Measurements from ENCODE around the gene TECR. TPM values are rescaled to one million over a fixed set of nuclear protein-coding genes. Genes with fewer than 3 reads are reported as not detected.
A peak's percentile ranks its signal among the peaks of the same experiment; 100 is the strongest.
"Not testable (repeated sequence)": the region's sequence is repeated elsewhere in the genome, so short reads cannot be mapped to it uniquely, and the experiment has no call there.

Gene TECR
- total RNA-seq, 1 donor: 28.9 TPM

DNA sequence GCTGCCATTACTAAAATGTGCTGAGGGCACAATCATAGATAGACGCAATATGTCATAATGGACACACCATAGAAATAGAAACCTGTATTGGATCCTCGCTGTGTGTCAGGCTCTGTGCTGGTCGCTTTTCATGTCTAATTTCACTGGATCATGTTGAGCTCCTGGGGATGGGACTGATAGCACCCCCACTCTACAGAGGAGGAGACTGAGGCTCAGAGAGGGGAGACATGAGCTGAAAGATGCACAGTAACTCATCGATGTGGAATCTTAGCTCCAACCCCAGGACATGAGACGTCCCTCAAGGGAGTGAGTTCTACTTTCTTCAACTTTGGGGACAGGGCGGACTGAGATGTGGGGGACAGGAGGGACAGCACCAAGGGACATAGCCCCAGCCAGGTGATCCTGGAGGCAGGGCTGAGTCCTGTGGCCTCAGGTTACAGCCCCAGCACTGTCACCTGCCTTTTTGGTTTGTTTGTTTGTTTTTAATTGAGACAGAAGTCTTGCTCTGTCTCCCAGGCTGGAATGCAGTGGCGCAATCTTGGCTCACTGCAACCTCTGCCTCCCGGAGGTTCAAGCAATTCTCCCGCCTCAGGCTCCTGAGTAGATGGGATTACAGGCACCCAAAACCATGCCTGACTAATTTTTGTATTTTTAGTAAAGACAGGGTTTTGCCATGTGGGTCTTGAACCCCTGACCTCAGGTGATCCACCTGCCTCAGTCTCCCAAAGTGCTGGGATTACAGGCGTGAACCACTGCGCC is 26.9 kb upstream of the TECR start:
- Histone ChIP-seq H3K27me3 (ENCODE audit: insufficient read depth, low read length) (no peaks in the 10 kb centered on the region), H3K4me1 (ENCODE audit: insufficient read depth, low read length) (peaks cover 26% of the 10 kb centered on the region), H3K9me3 (ENCODE audit: low read depth, low read length) (no peaks in the 10 kb centered on the region), H3K4me3 (ENCODE audit: low read length) (no peak overlapping the region)

DNA sequence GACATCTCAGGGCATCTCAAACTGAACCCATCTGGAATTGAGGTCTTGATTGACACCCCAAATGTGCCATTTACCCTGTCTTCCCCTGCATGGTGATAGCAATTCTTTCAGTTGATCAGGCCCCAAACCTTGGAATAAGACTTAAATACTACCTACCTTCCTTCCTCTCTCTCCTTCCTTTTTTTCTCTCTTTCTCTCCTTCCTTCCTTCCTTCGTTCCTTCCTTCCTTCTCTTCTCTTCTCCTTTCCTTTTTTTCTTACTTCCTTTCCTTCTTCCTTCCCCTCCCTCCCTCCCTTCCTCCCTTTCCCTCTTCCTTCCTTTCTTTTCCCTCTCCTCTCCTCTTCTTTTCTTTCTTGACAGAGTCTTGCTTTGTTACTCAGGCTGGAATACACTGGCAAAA is 26.1 kb upstream of the TECR start:
- peaks cover 31% of the 10 kb centered on the region for H3K4me1 ChIP-seq (ENCODE audit: insufficient read depth, low read length)

DNA sequence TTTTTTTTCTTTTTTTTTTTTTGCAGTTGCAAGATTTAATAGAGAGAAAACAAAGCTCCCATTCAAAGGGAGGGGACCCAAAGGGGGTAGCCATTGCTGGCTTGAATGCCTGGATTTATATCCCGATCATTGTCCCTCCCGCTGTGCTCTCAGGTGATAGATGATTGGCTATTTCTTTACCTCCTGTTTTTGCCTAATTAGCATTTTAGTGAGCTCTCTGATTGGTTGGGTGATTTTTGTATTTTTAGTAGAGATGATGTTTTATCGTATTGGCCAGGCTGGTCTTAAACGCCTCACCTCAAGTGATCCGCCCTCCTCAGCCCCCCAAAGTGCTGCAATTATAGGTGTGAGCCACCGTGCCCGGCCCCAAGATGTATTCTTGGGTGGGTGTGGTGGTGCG is 24.8 kb upstream of the TECR start:
- not testable (repeated sequence) for H3K27me3 ChIP-seq (ENCODE audit: insufficient read depth, low read length); H3K4me3 ChIP-seq (ENCODE audit: low read length); H3K9me3 ChIP-seq (ENCODE audit: low read depth, low read length)
- H3K4me1 ChIP-seq (ENCODE audit: insufficient read depth, low read length): peaks cover 44% of the 10 kb centered on the region

More for the DNA sequence above, 26.1 kb upstream of the TECR start:
- Histone ChIP-seq H3K4me3 (ENCODE audit: low read length) (no peak overlapping the region), H3K27me3 (ENCODE audit: insufficient read depth, low read length) (no peaks in the 10 kb centered on the region), H3K9me3 (ENCODE audit: low read depth, low read length) (no peaks in the 10 kb centered on the region)

DNA sequence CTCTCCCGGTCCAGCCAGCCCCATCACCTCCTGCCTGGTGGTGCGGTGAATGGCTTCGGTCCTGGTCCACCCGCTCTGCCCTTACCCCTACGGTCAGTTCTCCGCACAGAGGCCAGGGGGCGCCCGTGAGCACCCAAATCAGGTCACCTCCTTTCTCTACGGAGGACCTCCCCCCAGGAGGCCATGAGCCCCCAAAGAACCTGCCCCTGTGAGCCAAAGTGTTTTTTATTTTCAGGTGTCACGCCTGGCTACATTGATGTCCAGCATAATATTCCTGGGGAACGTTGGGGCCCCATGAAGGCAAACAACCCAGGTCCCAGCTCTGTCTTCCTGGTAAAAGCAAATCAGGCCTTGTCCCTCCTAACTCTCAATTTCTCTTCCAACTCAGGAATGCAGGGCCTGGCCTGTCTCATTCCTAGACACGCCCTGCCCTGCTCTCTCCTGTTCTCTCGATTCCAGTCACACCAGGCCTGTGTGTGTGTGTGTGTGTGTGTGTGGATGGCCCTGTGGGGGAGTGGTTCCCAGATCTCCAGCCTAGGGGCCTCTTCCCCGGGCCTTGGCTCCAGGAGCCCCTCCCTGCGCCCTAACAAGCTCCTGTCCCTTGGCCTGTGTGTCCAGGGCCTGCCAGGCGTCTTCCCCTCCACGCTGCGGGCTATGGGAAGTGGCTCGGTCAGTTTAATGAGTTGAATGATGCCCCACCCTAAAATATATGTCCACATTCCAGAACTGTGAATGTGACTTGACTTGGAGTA is 23.7 kb upstream of the TECR start:
- H3K4me1 ChIP-seq (ENCODE audit: insufficient read depth, low read length): peaks cover 55% of the 10 kb centered on the region
- H3K4me3 ChIP-seq (ENCODE audit: low read length): no peak overlapping the region
- H3K27me3 ChIP-seq (ENCODE audit: insufficient read depth, low read length): no peaks in the 10 kb centered on the region
- H3K9me3 ChIP-seq (ENCODE audit: low read depth, low read length): no peaks in the 10 kb centered on the region

DNA sequence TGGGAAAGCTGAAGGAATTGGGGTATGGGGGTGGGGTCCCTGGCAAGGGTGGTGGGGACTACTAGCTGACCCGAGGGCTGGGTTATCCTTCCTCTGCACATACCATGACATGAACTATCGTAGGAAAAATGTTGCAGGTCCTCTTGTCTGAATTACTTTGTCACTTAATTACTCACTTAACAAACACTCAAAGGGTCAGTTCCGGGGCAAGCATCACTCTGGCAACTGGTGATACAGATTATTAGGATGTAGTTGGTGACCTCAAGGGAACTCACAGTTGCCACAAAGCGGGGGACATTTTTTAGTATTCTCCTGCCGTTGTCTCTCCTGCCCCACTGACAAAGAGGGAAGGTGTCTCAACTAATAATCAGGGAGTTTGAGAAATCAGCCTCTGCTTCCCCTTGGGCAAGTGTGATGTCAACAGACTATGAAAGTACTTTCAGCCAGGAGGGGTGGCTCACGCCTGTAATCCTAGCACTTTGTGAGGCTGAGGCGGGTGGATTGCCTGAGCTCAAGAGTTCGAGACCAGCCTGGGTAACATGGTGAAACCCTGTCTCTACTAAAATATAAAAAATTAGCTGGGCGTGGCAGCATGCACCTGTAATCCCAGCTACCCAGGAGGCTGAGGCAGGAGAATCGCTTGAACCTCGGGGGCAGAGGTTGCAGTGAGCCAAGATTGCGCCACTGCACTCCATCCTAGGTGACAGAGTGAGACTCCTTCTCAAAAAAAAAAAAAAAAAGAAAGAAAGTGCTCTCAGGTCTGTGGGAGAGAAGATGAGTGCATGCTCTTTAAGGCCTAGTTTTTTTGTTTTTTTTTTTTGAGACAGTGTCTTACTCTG is 21.5 kb upstream of the TECR start:
- H3K27me3 ChIP-seq (ENCODE audit: insufficient read depth, low read length): no peaks in the 10 kb centered on the region
- H3K4me3 ChIP-seq (ENCODE audit: low read length): no peak overlapping the region
- peaks cover 65% of the 10 kb centered on the region for H3K4me1 ChIP-seq (ENCODE audit: insufficient read depth, low read length)
- no peaks in the 10 kb centered on the region for H3K9me3 ChIP-seq (ENCODE audit: low read depth, low read length)

DNA sequence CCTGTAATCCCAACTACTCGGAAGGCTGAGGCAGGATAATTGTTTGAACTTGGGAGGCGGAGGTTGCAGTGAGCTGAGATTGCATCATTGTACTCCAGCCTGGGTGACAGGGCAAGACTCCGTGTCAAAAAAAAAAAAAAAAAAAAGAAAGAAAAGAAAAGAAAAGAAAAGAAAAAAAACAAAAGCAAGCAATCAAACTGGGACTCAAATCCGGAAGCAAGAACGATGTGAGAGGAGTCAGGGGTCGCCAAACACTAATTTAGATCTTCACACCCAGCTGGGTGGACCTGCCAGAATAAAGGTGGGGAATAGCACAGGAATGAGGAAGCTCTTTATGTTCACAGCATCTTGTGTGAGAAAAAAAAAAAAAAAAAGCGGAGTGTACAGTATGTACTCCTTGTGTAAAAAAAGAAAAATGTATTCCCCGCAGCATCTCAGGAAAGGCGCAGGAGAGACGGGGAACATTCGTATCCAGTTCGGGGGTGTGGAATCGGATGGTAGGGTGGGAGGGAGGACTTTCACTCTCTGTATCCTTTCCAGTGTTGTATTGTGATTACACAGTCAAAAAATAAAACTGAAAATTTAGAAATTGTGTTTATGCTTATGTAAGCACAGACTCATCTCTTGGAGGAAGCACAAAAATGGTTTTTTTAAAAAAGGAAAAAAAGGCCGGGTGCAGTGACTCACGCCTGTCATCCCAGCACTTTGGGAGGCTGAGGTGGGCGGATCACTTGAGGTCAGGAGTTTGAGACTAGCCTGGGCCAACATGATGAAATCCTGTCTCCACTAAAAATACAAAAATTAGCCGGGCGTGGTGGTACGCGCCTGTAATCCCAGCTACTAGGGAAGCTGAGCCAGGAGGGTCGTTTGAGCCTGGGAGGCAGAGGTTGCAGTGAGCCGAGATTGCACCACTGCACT is 18.8 kb upstream of the TECR start:
- no peaks in the 10 kb centered on the region for H3K9me3 ChIP-seq (ENCODE audit: low read depth, low read length)
- H3K27me3 ChIP-seq (ENCODE audit: insufficient read depth, low read length): no peaks in the 10 kb centered on the region
- H3K4me3 ChIP-seq (ENCODE audit: low read length): no peak overlapping the region
- H3K4me1 ChIP-seq (ENCODE audit: insufficient read depth, low read length): peaks cover 64% of the 10 kb centered on the region

DNA sequence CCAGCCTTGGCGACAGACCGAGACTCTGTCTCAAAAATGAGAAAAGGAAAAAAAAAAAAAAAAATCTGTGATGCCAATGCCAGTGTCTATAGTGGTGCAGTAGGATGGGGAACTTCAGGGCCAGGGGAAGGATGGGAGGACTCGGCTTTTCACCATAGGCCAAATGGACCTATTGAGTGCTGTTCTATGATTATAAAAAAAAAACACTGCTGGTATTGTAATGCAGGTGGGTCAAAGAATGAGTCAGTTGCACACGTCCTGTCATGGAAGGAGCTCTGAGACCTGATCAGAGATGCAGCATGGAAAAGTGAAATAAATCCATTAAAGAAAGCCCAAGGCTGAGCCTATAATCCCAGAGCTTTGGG is 18.2 kb upstream of the TECR start:
- Histone ChIP-seq H3K4me3 (ENCODE audit: low read length) (no peak overlapping the region), H3K4me1 (ENCODE audit: insufficient read depth, low read length) (peaks cover 64% of the 10 kb centered on the region), H3K9me3 (ENCODE audit: low read depth, low read length) (no peaks in the 10 kb centered on the region), H3K27me3 (ENCODE audit: insufficient read depth, low read length) (no peaks in the 10 kb centered on the region)

DNA sequence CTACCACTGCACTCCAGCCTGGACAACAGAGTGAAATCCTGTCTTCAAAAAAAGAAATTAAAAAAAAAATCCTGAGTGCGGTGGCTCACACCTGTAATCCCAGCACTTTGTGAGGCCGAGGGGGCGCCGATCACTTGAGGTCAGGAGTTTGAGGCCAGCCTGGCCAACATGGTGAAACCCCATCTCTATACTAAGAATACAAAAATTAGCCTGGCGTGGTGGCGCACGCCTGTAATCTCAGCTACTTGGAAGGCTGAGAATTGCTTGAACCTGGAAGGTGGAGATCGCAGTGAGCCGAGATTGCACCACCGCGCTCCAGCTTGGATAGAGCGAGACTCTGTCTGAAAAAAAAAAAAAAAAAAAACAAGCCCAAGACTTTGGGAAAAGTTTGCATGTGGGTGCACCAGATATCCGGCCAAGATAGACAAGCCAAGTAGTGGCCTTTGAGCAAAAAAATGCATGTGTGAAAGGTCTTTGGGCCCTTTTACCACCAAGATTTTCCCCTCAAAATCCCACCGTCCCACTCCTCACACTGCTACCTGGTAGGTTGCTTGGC is 16.9 kb upstream of the TECR start:
- peaks cover 67% of the 10 kb centered on the region for H3K4me1 ChIP-seq (ENCODE audit: insufficient read depth, low read length)

DNA sequence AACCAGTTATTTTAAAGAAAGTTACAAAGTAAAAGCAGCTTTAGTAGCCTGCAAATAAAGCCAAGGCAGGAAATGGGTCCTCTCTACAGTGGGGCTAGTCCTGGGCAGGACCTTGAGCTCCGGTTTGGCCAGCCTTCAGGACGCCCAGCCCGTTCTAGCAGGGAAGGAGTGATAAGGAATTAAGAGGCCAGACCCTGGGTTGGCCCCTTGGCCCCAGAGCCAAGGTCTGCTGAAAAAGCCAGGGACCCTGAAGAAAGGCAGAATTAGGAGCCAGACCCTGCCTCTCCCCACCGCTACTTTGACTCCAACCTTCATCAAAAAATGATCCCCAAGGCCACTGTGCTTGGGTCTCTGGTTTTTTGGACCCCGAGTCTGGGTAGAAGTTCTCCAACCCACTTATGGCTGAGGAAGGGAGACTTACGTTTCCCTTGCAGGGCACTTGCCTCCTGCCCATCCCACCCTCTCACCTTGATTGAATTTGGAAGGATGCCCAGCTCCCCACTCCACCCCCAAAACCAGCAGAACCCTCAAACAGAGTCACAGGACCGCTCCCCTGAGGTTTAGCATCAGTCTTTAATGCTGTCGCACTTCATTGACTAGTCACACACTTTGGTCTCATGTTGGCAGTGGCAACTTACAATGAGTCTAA is 15.1 kb upstream of the TECR start:
- Histone ChIP-seq H3K9me3 (ENCODE audit: low read depth, low read length) (no peaks in the 10 kb centered on the region), H3K4me1 (ENCODE audit: insufficient read depth, low read length) (peaks cover 56% of the 10 kb centered on the region), H3K27me3 (ENCODE audit: insufficient read depth, low read length) (no peaks in the 10 kb centered on the region), H3K4me3 (ENCODE audit: low read length) (no peak overlapping the region)

More for the DNA sequence above, 16.9 kb upstream of the TECR start:
- H3K27me3 ChIP-seq (ENCODE audit: insufficient read depth, low read length): no peaks in the 10 kb centered on the region
- H3K9me3 ChIP-seq (ENCODE audit: low read depth, low read length): no peaks in the 10 kb centered on the region
- no peak overlapping the region for H3K4me3 ChIP-seq (ENCODE audit: low read length)

DNA sequence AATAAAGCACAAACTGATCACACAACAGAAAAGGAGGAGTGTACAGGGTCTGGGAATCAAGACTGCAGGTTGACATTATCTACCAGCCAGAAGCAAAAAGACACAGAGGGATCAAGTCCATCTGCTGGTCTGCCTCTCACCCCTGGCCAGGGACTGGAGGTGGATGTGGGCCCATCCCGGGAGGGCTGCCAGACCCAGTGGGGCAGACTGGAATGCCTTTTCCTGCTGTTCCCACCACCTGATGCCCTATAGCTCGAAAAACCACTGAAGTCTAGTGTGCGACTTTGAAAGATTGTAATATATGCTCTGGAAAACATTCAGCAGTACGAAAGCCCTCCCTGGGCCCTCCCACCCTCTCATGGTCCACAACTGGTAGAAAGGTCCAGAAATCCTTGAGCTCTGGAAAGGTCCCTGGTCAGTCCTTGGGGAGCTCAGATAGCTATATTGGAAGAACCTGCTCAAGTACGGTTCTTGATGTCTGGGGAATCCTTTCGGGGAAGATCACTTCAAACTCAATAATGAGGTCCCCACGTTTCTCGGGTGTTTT is 13.8 kb upstream of the TECR start:
- Histone ChIP-seq H3K9me3 (ENCODE audit: low read depth, low read length) (no peaks in the 10 kb centered on the region), H3K4me1 (ENCODE audit: insufficient read depth, low read length) (peaks cover 56% of the 10 kb centered on the region), H3K4me3 (ENCODE audit: low read length) (no peak overlapping the region), H3K27me3 (ENCODE audit: insufficient read depth, low read length) (no peaks in the 10 kb centered on the region)

DNA sequence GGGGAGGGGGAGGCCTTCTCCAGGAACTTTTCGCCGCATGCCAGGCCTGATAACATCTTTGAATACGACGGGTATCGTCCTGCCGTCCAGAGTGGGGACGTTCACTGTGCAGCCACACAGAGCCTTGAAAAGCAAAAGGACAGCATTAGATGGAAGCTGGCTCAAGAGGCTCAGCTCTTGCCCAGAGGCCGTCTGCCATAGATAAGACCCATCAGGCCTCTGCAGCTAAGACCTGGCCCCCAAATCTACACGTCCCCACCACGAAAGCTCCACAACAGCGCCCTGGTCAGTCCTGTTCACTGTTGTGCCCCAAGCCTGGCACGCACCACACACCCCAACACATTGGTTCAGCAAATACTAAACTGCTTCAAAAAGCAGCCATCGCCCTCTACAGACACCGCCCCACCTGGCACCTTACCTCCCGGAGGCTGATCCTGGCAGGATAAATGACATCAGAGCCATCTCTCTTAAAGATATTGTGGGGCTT is 13.3 kb upstream of the TECR start:
- H3K4me3 ChIP-seq (ENCODE audit: low read length): peak overlapping the region; percentile 96
- peaks cover 55% of the 10 kb centered on the region for H3K4me1 ChIP-seq (ENCODE audit: insufficient read depth, low read length)
- H3K9me3 ChIP-seq (ENCODE audit: low read depth, low read length): no peaks in the 10 kb centered on the region
- no peaks in the 10 kb centered on the region for H3K27me3 ChIP-seq (ENCODE audit: insufficient read depth, low read length)

DNA sequence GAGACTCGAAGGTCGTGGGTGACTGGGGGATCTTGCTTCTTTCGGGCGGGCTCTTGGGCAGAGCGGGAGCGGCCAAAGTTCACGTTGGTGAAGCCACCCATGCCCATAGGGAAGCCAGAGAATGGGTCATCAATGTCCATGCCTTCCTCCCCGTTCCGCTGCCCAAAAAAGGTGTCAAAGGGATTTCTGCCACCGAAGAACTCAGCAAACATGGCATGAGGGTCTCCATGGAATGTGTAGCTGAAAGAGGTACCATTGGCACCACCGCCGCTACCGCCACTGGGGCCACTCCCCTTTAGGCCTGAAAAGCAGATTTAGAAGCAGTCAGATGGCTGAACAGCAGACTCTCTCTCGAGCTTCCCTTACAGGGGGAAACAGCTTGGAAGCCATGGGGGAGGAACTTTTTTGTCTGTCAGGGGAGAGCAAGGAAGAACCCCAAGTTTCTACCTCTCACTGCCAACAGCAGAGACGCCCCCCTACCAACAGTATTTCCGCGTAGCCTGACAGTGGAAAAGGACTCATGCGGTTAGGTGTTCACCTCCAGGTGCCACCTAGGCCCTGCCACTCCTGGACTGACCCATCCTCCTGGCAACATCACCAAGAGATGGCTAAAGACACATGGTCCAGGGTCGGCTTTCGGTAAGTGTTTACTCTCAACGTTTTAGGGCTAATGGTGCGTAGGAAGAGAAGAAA is 12.5 kb upstream of the TECR start:
- Histone ChIP-seq H3K4me3 (ENCODE audit: low read length) (peak overlapping the region; percentile 96), H3K9me3 (ENCODE audit: low read depth, low read length) (no peaks in the 10 kb centered on the region), H3K27me3 (ENCODE audit: insufficient read depth, low read length) (no peaks in the 10 kb centered on the region), H3K4me1 (ENCODE audit: insufficient read depth, low read length) (peaks cover 57% of the 10 kb centered on the region)

DNA sequence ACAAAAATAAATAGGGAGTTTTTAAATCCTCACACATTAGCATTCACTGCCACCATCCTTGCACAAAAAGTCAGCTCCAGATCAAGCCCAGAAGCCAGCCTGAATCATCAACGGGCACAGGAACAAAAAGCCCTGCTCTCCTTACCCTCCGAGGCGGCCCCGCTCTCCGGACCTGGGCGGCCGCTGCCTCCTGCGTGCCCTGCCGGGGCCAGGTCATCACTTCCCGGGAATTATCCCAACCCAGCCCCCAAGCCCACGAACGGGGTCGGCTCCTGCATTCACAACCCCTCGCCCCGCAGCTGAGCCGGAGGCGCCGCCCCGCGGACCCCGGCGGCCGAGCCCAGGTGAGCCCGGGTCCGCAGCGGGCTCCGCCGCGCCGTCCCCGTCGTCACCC is 12.0 kb upstream of the TECR start:
- H3K4me1 ChIP-seq (ENCODE audit: insufficient read depth, low read length): peaks cover 61% of the 10 kb centered on the region
- H3K9me3 ChIP-seq (ENCODE audit: low read depth, low read length): no peaks in the 10 kb centered on the region
- no peaks in the 10 kb centered on the region for H3K27me3 ChIP-seq (ENCODE audit: insufficient read depth, low read length)
- H3K4me3 ChIP-seq (ENCODE audit: low read length): peak overlapping the region; percentile 96
